Sigmoid colon (tissue), 7 donors: ENCODE results near the gene CHRNB4. TPM values are rescaled to one million over a fixed set of nuclear protein-coding genes. Genes with fewer than 3 reads are reported as not detected.

Experiments used
- DNase-seq: peaks from one replicate; pipeline ENCODE4 v3.0.0-alpha.2; 2019
- H3K27ac ChIP-seq, 4 donors: fragments of 200-600 bp; sonication (generic); one replicate each; pipeline ENCODE4 v1.5.1; 2016 to 2019; ENCODE audit warnings: mild to moderate bottlenecking in 1 of 4
- H3K27me3 ChIP-seq, 3 donors: fragments of 200-600 bp; sonication (generic); one replicate each; pipeline ENCODE4 v1.5.1; 2019; ENCODE audit warnings: mild to moderate bottlenecking in 1 of 3
- H3K36me3 ChIP-seq, 4 donors: fragments of 200-600 bp; sonication (generic); one replicate each; pipeline ENCODE4 v1.5.1; 2016 to 2019
- H3K4me1 ChIP-seq, 4 donors: fragments of 200-600 bp; sonication (generic); one replicate each; pipeline ENCODE4 v1.5.1; 2017 to 2019
- H3K4me3 ChIP-seq, 4 donors: fragments of 200-600 bp; sonication (generic); one replicate each; pipeline ENCODE4 v1.5.1; 2017 to 2019; ENCODE audit warnings: mild to moderate bottlenecking in 2 of 4, moderate library complexity in 1 of 4
- H3K9me3 ChIP-seq, 4 donors: fragments of 200-600 bp in 3 of 4; sonication (generic) in 3 of 4; one replicate each; pipeline versions ENCODE4 v1.5.1 to v1.6.1; 2013 to 2019
- EP300 ChIP-seq, 4 donors: sonication (generic); formaldehyde crosslinking; IDR thresholded peaks; one replicate each; pipeline ENCODE4 v1.6.1; 2017; ENCODE audit warnings: antibody characterized with exemption in 4 of 4
- POLR2A ChIP-seq, 2 donors: fragments of 450-650 bp; IDR thresholded peaks; one replicate each; pipeline ENCODE4 v1.6.1; 2016; ENCODE audit warnings: antibody characterized with exemption in 2 of 2, mild to moderate bottlenecking in 2 of 2, moderate library complexity in 2 of 2
- POLR2AphosphoS5 ChIP-seq, 4 donors: sonication (generic); formaldehyde crosslinking; IDR thresholded peaks; one replicate each; pipeline ENCODE4 v1.6.1; 2017; ENCODE audit warnings: antibody characterized with exemption in 4 of 4
- WGBS, 2 donors: extraction: QIAGEN DNeasy Blood & Tissue Kit; methylation state at CpG; one replicate each; pipeline ENCODE4 v1.1.7; 2013; 5-methylcytosine and 5-hydroxymethylcytosine counted together
- intact Hi-C: fragments of 100-400 bp; cut with DNase I; formaldehyde crosslinking; loops from one replicate; pipeline ENCODE4 v1.15.1; 2023
- polyA plus RNA-seq, 3 donors: library from polyadenylated mRNA; stranded (reverse); fragments of 200-250 nt; gene quantifications; one replicate each; pipeline ENCODE4 v1.2.3, GENCODE V29; 2013
- total RNA-seq, 4 donors: library from RNA; depleted of rRNA; stranded (reverse); fragments of >200 nt; gene quantifications; one replicate each; pipeline ENCODE4 v1.1.0, GENCODE V29; 2016
- TF ChIP-seq, protein P1 (sequence below), 4 experiments: fragments of 450-650 bp in 3 of 4; fragments of 200-600 bp in 1 of 4; IDR thresholded peaks; one replicate each; pipeline ENCODE4 v1.5.1; 2016 to 2019; ENCODE audit warnings: antibody characterized with exemption in 4 of 4, mild to moderate bottlenecking in 3 of 4, moderate library complexity in 2 of 4
- donor health status: healthy with polysubstance abuse.
- donor health status: Bipolar disorder and iron deficiency.
- donor health status: healthy.

Gene CHRNB4
- total and polyA plus RNA-seq, 7 donors: 0.33 to 2.5 (median 1.4) TPM; not detected in 2

DNA sequence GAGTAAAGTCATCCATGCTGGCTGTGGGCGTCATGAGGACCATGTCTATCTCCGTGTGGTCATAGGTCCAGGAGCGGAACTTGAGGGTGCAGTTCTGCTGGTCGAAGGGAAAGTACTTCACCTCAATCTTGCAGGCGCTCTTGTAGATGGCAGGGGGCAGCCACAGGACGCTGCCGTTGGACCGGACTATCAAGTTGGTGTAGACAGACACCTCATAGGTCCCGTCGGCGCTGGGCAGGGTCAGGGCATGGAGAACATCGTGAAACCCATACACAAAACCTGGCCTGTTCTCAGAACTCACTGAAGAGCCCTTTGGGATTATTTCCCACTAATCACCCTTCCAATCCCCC lies 11.3 kb downstream of the CHRNB4 start:
- Histone ChIP-seq H3K36me3 (no peaks in the 10 kb centered on the region), H3K4me3 (no peak overlapping the region), H3K27me3 (no peaks in the 10 kb centered on the region), H3K27ac (no peak overlapping the region), H3K9me3 (no peaks in the 10 kb centered on the region), H3K4me1 (no peaks in the 10 kb centered on the region)
- TF ChIP-seq EP300 (IDR thresholded peaks at IDR 0.05) (no peak), POLR2A (IDR thresholded peaks at IDR 0.05) (no peak), POLR2AphosphoS5 (IDR thresholded peaks at IDR 0.05) (no peak)
- TF ChIP-seq, protein P1, sequence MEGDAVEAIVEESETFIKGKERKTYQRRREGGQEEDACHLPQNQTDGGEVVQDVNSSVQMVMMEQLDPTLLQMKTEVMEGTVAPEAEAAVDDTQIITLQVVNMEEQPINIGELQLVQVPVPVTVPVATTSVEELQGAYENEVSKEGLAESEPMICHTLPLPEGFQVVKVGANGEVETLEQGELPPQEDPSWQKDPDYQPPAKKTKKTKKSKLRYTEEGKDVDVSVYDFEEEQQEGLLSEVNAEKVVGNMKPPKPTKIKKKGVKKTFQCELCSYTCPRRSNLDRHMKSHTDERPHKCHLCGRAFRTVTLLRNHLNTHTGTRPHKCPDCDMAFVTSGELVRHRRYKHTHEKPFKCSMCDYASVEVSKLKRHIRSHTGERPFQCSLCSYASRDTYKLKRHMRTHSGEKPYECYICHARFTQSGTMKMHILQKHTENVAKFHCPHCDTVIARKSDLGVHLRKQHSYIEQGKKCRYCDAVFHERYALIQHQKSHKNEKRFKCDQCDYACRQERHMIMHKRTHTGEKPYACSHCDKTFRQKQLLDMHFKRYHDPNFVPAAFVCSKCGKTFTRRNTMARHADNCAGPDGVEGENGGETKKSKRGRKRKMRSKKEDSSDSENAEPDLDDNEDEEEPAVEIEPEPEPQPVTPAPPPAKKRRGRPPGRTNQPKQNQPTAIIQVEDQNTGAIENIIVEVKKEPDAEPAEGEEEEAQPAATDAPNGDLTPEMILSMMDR (IDR thresholded peaks at IDR 0.05): no peak
- DNase-seq: no peak
- intact Hi-C loops: no loop called here
- WGBS, 2 donors: 94 to 95% methylated on average over 12 of the region's 12 CpGs

DNA sequence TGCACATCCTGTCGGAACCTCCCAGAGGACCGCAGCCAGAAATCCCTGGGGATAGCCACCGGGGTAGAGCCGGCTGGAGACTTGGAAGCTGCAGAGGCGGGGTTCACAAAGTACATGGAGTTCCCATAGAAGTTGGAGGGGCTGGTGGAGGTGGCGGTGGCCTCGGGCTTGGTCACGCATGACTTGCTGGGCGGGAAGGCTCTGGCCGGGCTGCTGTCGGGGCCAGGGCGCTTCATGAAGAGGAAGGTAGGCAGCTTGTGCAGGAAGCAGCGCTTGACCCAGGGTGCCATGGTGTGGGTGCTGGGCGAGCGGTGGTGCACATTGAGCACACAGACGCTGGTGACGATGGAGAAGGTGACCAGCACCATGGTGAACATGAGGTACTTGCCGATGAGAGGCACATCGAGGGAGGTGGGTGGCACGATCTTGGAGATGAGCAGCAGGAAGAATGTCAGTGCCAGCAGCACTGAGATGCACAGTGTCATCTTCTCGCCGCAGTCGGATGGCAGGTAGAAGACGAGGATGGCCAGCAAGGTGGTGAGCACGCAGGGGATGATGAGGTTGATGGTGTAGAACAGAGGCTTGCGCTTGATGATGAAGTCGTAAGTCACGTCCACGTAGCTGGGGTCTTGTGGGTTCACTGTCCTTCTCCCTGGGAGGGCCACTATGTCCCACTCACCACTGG lies 11.8 kb downstream of the CHRNB4 start:
- Histone ChIP-seq H3K27me3 (no peaks in the 10 kb centered on the region), H3K4me1 (no peaks in the 10 kb centered on the region), H3K36me3 (no peaks in the 10 kb centered on the region), H3K27ac (no peak overlapping the region), H3K9me3 (no peaks in the 10 kb centered on the region), H3K4me3 (no peak overlapping the region)
- WGBS, 2 donors: 92 to 93% methylated on average over 29 of the region's 29 CpGs
- no peak for DNase-seq
- TF ChIP-seq POLR2AphosphoS5 (IDR thresholded peaks at IDR 0.05) (no peak), EP300 (IDR thresholded peaks at IDR 0.05) (no peak), POLR2A (IDR thresholded peaks at IDR 0.05) (no peak)
- TF ChIP-seq, protein P1 (IDR thresholded peaks at IDR 0.05): no peak
- intact Hi-C loops: no loop called here

DNA sequence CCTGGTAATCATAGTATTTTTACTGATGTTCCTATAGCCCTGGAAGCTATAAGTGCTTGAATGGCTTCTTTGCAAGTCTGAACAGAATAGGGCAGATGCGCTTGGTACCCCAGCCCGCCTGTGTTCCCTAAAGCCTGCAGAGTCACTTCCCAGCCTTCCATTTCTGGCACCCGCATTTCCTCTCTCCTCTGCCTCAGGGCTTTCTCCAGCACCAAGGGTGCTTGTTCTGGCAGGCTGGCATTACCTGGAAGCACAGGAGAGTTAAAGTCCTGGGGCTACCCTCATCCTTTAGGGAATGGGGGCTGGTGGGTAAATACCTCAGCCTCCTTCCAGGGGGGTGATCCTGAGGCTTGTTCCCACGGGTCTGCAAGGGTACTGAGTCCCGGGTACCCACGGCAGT lies 12.8 kb downstream of the CHRNB4 start:
- Histone ChIP-seq H3K36me3 (no peaks in the 10 kb centered on the region), H3K27ac (no peak overlapping the region), H3K4me3 (no peak overlapping the region), H3K4me1 (no peaks in the 10 kb centered on the region), H3K27me3 (no peaks in the 10 kb centered on the region), H3K9me3 (no peaks in the 10 kb centered on the region)
- no peak for DNase-seq
- intact Hi-C loops: no loop called here
- 71 to 80% methylated on average over 6 of the region's 6 CpGs for WGBS, 2 donors
- TF ChIP-seq, protein P1 (IDR thresholded peaks at IDR 0.05): no peak
- TF ChIP-seq POLR2AphosphoS5 (IDR thresholded peaks at IDR 0.05) (no peak), POLR2A (IDR thresholded peaks at IDR 0.05) (no peak), EP300 (IDR thresholded peaks at IDR 0.05) (no peak)

DNA sequence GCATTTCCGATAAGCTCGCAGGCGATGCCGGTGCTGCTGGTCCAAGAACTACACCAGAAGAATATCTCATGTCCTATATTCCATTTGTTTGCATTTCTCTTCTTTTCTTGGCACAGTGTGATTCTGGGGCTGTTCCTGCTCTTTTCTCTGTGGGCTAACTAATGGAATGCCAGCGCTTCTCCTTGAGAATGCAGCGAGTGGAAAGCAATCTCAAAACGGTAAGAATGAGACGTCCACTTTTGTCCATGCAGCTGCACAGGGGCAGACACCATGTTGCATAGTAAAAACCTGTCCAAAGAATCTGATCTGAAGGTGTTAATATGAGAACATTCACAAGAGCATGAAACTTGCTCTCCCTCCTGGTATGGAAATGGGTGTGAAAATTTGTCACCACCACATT lies 13.7 kb downstream of the CHRNB4 start:
- Histone ChIP-seq H3K4me1 (no peaks in the 10 kb centered on the region), H3K4me3 (no peak overlapping the region), H3K27me3 (no peaks in the 10 kb centered on the region), H3K36me3 (no peaks in the 10 kb centered on the region), H3K27ac (no peak overlapping the region), H3K9me3 (no peaks in the 10 kb centered on the region)
- TF ChIP-seq POLR2AphosphoS5 (IDR thresholded peaks at IDR 0.05) (no peak), EP300 (IDR thresholded peaks at IDR 0.05) (no peak), POLR2A (IDR thresholded peaks at IDR 0.05) (no peak)
- TF ChIP-seq, protein P1 (IDR thresholded peaks at IDR 0.05): no peak
- intact Hi-C loops: no loop called here
- no peak for DNase-seq
- WGBS, 2 donors: 80 to 83% methylated on average over 8 of the region's 8 CpGs
